GM12891 (cell line): ENCODE measurements around the gene CXCR6.

ENCODE experiments used
- PAX5 ChIP-seq: IDR thresholded peaks from 2 replicates; pipeline ENCODE4 v1.6.1; 2011; ENCODE audit warnings: low read length, moderate library complexity, mild to moderate bottlenecking; ENCODE audit not compliant: insufficient read depth, severe bottlenecking
- POLR2A ChIP-seq: IDR thresholded peaks from 2 replicates; pipeline ENCODE4 v1.6.1; 2011; ENCODE audit warnings: low read depth, low read length, control low read depth
- POLR2AphosphoS5 ChIP-seq: IDR thresholded peaks from 2 replicates; pipeline ENCODE4 v1.6.1; 2011; ENCODE audit warnings: low read depth, low read length, control low read depth
- POU2F2 ChIP-seq: IDR thresholded peaks from 2 replicates; pipeline ENCODE4 v1.6.1; 2011; ENCODE audit warnings: low read depth, mild to moderate bottlenecking, control low read depth, low read length, moderate library complexity
- TAF1 ChIP-seq: IDR thresholded peaks from 2 replicates; pipeline ENCODE4 v1.6.1; 2011; ENCODE audit warnings: low read depth, low read length, control low read depth

- TF ChIP-seq POLR2A = no peak
- TF ChIP-seq POU2F2 = no peak
- TF ChIP-seq POLR2AphosphoS5 = no peak
- TF ChIP-seq PAX5 = no peak
- TF ChIP-seq TAF1 = no peak
These were observed 40.5 kb downstream of the CXCR6 start for GRCh38 chr3:45983770-45984169.
